Activated T-cell treated with anti-CD3 and anti-CD28 coated beads, Interleukin-2, amount 50 U/mL, for 72 hours (primary cell): Measurements from ENCODE around the gene TOMM20. TPM values are rescaled to one million over a fixed set of nuclear protein-coding genes. Genes with fewer than 3 reads are reported as not detected.
"Not testable (repeated sequence)": the region's sequence is repeated elsewhere in the genome, so short reads cannot be mapped to it uniquely, and the experiment has no call there.

Experiments used
- ATAC-seq, 2 donors: fragments of 150-1000 bp; cut with Tn5 transposase; replicated peaks in 1 of 2; 2 replicates each; pipeline ENCODE4 v1.10.0; 2021; ENCODE audit warnings: moderate library complexity in 2 of 2, mild to moderate bottlenecking in 1 of 2
- DNase-seq, 2 donors: peaks; one replicate each; pipeline ENCODE4 v3.0.0; 2021 to 2022; ENCODE audit warnings: mixed read lengths in 1 of 2
- H3K27ac Mint-ChIP-seq: one replicate; pipeline ENCODE4 v1.8.0; 2022; ENCODE audit warnings: mild to moderate bottlenecking, moderate library complexity, mixed read lengths
- H3K27me3 Mint-ChIP-seq: one replicate; pipeline ENCODE4 v1.8.0; 2022; ENCODE audit warnings: low read depth, mixed read lengths
- H3K36me3 Mint-ChIP-seq, 2 donors: one replicate each; pipeline ENCODE4 v1.8.0; 2022; ENCODE audit warnings: mixed read lengths in 2 of 2, mild to moderate bottlenecking in 1 of 2; ENCODE audit not compliant: insufficient read depth in 2 of 2
- H3K4me1 Mint-ChIP-seq: one replicate; pipeline ENCODE4 v1.8.0; 2022; ENCODE audit warnings: low read depth, mixed read lengths
- H3K4me3 Mint-ChIP-seq, 2 donors: one replicate each; pipeline ENCODE4 v1.8.0; 2022; ENCODE audit warnings: mild to moderate bottlenecking in 2 of 2, mixed read lengths in 2 of 2, moderate library complexity in 2 of 2
- H3K9me3 Mint-ChIP-seq, 2 donors: one replicate each; pipeline ENCODE4 v1.8.0; 2022; ENCODE audit warnings: mixed read lengths in 2 of 2
- total RNA-seq, 2 donors: library from RNA; stranded (reverse); gene quantifications; one replicate each; pipeline ENCODE4 v1.2.3, GENCODE V29; 2022

The TOMM20 gene
- total RNA-seq, 2 donors from 2014 or later: 140 to 154 TPM

DNA sequence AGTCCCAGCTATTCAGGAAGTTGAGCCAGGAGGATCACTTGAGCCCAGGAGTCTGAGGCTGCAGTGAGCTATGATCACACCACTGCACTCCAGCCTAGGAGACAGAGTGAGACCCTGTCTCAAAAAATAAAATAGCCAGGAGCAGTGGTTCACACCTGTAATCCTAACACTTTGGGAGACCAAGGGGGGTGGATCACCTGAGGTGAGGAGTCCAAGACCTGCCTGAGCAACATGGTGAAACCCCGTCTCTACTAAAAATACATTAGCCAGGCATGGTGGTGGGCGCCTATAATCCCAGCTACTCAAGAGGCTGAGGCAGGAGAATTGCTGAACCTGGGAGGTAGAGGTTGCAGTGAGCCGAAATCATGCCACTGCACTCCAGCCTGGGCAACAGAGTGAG, 56.1 kb downstream of the TOMM20 start:
- not testable (repeated sequence) for H3K4me3 Mint-ChIP-seq, DNase-seq, H3K36me3 Mint-ChIP-seq, H3K27me3 Mint-ChIP-seq, ATAC-seq, H3K9me3 Mint-ChIP-seq, H3K27ac Mint-ChIP-seq
- peaks cover 21% of the 10 kb centered on the region for H3K4me1 Mint-ChIP-seq

- DNase-seq (no peak), ATAC-seq (no peak)
- Mint-ChIP-seq H3K36me3 (peaks cover 0 to 2% of the 10 kb centered on the region in 2 donors), H3K9me3 (no peaks in the 10 kb centered on the region), H3K4me1 (peaks cover 25% of the 10 kb centered on the region), H3K4me3 (no peak overlapping the region), H3K27ac (no peak overlapping the region), H3K27me3 (no peaks in the 10 kb centered on the region)
Measured at GRCh38 chr1:235072096-235072495, 56.5 kb downstream of the TOMM20 start.

DNA sequence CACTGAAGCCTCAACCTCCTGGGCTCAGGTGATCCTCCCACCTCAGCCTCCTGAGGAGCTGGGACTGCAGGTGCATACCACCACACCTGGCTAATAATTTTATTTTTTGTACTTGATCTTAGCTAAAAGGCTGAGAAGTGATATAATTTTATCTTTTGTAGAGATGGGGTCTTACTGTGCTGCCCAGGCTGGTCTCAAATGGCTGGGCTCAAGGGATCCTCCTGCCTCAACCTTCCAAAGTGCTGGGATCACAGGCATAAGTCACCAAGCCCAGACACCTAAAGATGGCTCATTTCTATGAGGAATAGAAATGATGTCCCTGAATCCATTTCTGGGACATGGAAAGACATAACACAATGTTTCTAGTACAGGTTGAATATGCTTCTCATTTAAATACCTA, 57.8 kb downstream of the TOMM20 start:
- DNase-seq (no peak), ATAC-seq (no peak)
- Mint-ChIP-seq H3K27ac (no peak overlapping the region), H3K9me3 (no peaks in the 10 kb centered on the region), H3K4me1 (peaks cover 30% of the 10 kb centered on the region), H3K27me3 (no peaks in the 10 kb centered on the region), H3K36me3 (peaks cover 0 to 2% of the 10 kb centered on the region in 2 donors), H3K4me3 (no peak overlapping the region)

- no peaks in the 10 kb centered on the region for H3K9me3 Mint-ChIP-seq
- DNase-seq (no peak), ATAC-seq (no peak)
- H3K27ac Mint-ChIP-seq: no peak overlapping the region
- no peaks in the 10 kb centered on the region for H3K36me3 Mint-ChIP-seq
- H3K4me1 Mint-ChIP-seq: peaks cover 30% of the 10 kb centered on the region
- H3K4me3 Mint-ChIP-seq: no peak overlapping the region
- H3K27me3 Mint-ChIP-seq: no peaks in the 10 kb centered on the region
Measured at GRCh38 chr1:235069577-235070563, 58.8 kb downstream of the TOMM20 start.

DNA sequence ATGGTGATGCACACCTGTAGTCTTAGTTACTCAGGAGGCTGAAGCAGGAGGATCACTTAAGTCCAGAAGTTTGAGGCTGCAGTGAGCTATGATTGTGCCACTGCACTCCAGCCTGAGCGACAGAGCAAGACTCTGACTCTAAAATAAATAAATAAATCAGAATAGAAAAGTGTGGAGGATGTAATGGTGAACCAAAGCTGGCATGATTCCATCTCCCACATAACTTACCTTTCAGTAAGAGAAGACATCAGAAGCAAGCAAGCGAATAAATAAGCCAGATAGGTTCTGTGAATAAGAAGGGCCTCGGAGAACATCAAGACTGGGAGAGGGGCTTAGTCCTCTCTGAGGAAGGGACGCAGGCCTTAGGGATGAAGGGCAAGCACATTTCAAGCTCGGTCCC, 59.5 kb downstream of the TOMM20 start:
- no peaks in the 10 kb centered on the region for H3K36me3 Mint-ChIP-seq
- H3K9me3 Mint-ChIP-seq: no peaks in the 10 kb centered on the region
- no peak for ATAC-seq
- peaks cover 30% of the 10 kb centered on the region for H3K4me1 Mint-ChIP-seq
- no peak for DNase-seq
- H3K4me3 Mint-ChIP-seq: no peak overlapping the region
- H3K27ac Mint-ChIP-seq: no peak overlapping the region
- H3K27me3 Mint-ChIP-seq: no peaks in the 10 kb centered on the region

DNA sequence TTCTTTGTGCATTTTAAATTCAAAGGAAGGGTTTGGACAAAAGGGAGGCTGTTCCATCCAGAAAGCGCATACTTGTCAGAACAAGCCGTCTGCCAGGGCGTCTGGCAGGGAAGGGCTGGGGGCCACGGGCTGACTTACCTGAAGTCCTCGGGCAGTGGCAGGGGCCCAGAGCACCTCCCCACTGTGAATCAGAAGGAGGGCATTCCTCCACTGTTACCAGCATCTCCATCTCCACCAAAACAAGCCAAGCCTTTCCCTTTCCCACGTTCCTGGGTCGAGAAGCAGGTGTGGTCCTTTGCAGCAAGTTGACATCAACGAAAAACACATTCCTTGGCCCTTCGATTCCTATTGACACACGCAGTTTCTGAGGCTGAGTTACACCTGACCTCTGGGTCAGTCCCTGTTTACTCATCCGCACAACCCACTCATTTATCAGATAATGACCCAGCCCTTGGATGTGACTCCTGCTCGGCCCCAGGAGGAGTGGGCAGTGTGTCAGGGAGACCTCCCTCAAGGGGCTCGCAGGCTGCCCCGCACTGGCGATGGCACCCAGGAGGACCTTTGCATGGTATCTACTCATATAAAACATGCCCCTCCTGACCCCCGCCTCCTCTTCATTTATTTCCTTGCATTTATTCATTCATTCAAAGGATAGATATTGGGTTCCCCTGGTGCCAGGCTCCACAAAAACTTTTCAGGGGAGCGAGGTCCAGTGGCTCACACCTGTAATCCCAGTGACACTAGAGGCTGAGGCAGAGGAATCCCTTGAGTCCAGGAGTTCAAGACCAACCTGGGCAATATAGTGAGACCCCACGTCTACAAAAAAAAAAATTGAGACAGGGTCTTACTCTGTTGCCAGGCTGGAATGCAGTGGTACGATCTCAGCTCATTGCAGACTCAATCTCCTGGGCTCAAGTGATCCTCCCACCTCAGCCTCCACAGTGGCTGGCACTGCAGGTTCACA, 60.2 kb downstream of the TOMM20 start:
- Mint-ChIP-seq H3K36me3 (no peaks in the 10 kb centered on the region), H3K27me3 (no peaks in the 10 kb centered on the region), H3K4me3 (no peak overlapping the region), H3K27ac (no peak overlapping the region), H3K4me1 (peaks cover 38% of the 10 kb centered on the region), H3K9me3 (no peaks in the 10 kb centered on the region)
- ATAC-seq (no peak), DNase-seq (no peak)

- Mint-ChIP-seq H3K27me3 (no peaks in the 10 kb centered on the region), H3K27ac (peak overlapping the region; percentile 56), H3K9me3 (no peaks in the 10 kb centered on the region), H3K4me3 (peak overlapping the region; percentile 23 to 57), H3K36me3 (no peaks in the 10 kb centered on the region), H3K4me1 (peaks cover 41% of the 10 kb centered on the region)
- ATAC-seq (peak; percentile 73 to 89), DNase-seq (peak; percentile 34 to 41)
Measured at GRCh38 chr1:235067396-235068157, 61.1 kb downstream of the TOMM20 start.

DNA sequence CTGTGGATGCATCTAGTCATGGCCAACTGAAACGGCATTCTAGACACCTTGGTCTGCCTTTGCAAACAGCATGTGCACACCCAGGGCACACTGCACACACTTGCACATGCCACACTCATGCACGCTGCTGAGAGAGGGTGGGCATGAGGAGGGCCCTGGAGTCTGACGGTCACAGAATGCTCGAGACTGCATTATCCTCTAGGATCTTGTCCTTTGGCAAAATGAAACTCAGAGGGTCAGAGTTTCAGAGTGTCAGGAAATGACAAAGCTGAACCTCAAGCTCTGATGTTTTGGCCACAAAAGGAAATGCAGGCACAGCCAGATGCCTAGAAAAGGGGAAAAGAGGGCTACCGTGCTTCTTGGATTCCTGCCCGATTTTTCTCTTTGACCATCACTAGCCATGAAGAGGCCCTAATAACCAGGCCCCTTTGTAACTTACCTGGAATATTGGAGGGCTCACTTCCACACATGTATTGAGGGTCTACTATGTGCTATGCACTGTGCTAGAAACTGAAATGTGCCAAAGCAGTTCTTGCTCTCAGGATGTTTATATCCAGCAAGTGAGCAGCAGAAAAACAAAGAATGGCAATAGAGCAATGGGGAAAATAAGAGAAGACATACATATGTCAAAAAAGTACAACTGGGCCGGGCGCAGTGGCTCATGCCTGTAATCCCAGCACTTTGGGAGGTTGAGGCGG, 65.4 kb downstream of the TOMM20 start:
- peak overlapping the region in 1 of 2 donors; percentile 33 for H3K4me3 Mint-ChIP-seq

DNA sequence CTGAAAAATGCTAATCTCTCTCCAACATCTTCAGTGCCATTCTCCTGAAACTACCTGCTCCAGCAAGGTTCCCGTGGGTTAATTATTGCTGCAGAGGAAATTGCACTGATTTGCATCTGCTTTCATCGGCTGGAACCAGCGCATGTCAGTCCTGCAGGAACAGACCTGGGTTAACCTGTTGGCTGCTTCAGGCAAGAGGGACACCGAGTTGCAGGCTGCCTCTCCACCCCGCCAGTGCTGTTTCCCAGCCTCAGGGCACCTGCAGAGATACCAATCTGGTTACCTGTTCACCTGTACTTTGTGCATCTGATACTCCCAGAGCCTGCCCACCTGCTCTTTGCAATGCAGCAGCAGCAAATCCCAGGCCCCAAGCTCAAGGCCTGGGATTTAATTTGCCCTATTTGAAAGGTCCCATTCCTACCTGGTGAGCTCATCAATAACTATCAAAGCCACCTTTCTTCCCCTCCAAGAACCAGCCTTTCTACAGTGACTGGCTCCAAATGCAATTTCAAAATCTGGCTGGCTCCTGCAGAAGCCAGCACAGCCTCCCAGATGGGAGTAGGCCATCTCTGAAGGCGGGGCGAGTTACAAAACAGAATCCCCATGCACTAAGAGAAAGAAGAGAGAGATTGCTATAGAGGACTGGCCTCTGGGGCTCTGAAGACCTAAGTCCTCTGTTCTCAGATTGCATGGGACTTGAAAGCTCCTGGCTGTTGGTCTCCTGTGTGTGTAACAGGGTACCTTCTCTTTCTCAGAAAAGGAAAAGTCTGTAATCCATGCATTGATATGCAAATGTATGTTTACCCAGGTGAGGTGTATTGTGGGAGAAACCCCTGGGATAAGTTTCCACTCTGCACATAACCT, 67.8 kb downstream of the TOMM20 start:
- H3K36me3 Mint-ChIP-seq: no peaks in the 10 kb centered on the region
- H3K27me3 Mint-ChIP-seq: no peaks in the 10 kb centered on the region
- no peaks in the 10 kb centered on the region for H3K9me3 Mint-ChIP-seq
- no peak overlapping the region for H3K27ac Mint-ChIP-seq
- H3K4me1 Mint-ChIP-seq: peaks cover 30% of the 10 kb centered on the region
- ATAC-seq (no peak), DNase-seq (no peak)
- no peak overlapping the region for H3K4me3 Mint-ChIP-seq

More for the DNA sequence above, 65.4 kb downstream of the TOMM20 start:
- Mint-ChIP-seq H3K4me1 (peaks cover 38% of the 10 kb centered on the region), H3K36me3 (no peaks in the 10 kb centered on the region), H3K27me3 (no peaks in the 10 kb centered on the region), H3K9me3 (no peaks in the 10 kb centered on the region), H3K27ac (peak overlapping the region; percentile 1)
- DNase-seq: no peak
- peak in 1 of 2 donors; percentile 52 for ATAC-seq
